ENCODE measurements around the gene PLA2G4F.

DNA sequence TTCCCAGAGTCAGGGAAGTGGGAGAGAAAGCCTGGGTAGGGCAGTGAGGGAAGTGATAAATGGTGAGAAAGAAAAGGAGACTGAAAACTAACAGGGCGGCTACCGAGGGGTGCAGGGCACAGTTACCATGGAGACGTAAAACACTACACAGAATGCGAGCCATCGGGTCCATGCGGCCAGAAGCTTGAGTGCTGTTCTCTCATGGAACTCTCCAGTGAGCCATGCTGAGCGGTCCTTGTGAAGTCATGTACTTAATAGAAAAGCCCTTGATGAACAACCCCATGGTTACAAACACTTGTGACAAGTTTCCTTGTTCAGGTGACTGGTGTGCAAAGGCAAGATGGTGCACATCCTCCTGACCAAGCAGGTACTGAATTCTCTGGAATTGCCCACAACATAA is 3.7 kb upstream of the PLA2G4F start:
- TF ChIP-seq POLR2A (IDR thresholded peaks at IDR 0.05; ENCODE audit: low read length): no peak
- no peak for TF ChIP-seq GATA1 (IDR thresholded peaks at IDR 0.05; ENCODE audit: low read depth, low read length)
